ENCODE measurements around the gene UQCC3. TPM values are rescaled to one million over a fixed set of nuclear protein-coding genes. Genes with fewer than 3 reads are reported as not detected.

Gene UQCC3
- total and polyA plus RNA-seq, 2 of the 13 experiments (the other 11 are each of a cell fraction or from before 2014, with no cell fraction given): 7.7 to 16.0 TPM

GRCh38 chr11:62645946-62646824 lies 25.3 kb upstream of the UQCC3 start, which contains the start of gene GANAB (continued):
- TF ChIP-seq AHDC1 (CRISPR knock-in tag; IDR thresholded peaks at IDR 0.05; ENCODE audit: borderline replicate concordance) (peak; percentile 27; the same call in 1 of the 2 replicates), SMAD3 (CRISPR knock-in tag; IDR thresholded peaks at IDR 0.05) (no peak), MIXL1 (CRISPR knock-in tag; IDR thresholded peaks at IDR 0.05) (peak; percentile 18; the same call in 1 of the 2 replicates), DDIT3 (CRISPR knock-in tag; IDR thresholded peaks at IDR 0.05) (no peak), ZNF431 (CRISPR knock-in tag; IDR thresholded peaks at IDR 0.05; ENCODE audit: borderline replicate concordance, low read depth) (no peak), ZBTB3 (CRISPR knock-in tag; IDR thresholded peaks at IDR 0.05; ENCODE audit: borderline replicate concordance, low read depth) (no peak), ZFP37 (CRISPR knock-in tag; IDR thresholded peaks at IDR 0.05; ENCODE audit: borderline replicate concordance) (no peak), STAG1 (CRISPR knock-in tag; IDR thresholded peaks at IDR 0.05) (no peak), FOXO1 (CRISPR knock-in tag; IDR thresholded peaks at IDR 0.05) (peak; percentile 3; the same call in 1 of the 2 replicates), NFYC (CRISPR knock-in tag; IDR thresholded peaks at IDR 0.05) (peak; percentile 83), NFKB2 (CRISPR knock-in tag; IDR thresholded peaks at IDR 0.05; ENCODE audit: borderline replicate concordance) (peak; percentile 21; the same call in 1 of the 2 replicates), NFE2L2 (IDR thresholded peaks at IDR 0.05; ENCODE audit: low read length) (no peak)
- TF ChIP-seq, protein P1, sequence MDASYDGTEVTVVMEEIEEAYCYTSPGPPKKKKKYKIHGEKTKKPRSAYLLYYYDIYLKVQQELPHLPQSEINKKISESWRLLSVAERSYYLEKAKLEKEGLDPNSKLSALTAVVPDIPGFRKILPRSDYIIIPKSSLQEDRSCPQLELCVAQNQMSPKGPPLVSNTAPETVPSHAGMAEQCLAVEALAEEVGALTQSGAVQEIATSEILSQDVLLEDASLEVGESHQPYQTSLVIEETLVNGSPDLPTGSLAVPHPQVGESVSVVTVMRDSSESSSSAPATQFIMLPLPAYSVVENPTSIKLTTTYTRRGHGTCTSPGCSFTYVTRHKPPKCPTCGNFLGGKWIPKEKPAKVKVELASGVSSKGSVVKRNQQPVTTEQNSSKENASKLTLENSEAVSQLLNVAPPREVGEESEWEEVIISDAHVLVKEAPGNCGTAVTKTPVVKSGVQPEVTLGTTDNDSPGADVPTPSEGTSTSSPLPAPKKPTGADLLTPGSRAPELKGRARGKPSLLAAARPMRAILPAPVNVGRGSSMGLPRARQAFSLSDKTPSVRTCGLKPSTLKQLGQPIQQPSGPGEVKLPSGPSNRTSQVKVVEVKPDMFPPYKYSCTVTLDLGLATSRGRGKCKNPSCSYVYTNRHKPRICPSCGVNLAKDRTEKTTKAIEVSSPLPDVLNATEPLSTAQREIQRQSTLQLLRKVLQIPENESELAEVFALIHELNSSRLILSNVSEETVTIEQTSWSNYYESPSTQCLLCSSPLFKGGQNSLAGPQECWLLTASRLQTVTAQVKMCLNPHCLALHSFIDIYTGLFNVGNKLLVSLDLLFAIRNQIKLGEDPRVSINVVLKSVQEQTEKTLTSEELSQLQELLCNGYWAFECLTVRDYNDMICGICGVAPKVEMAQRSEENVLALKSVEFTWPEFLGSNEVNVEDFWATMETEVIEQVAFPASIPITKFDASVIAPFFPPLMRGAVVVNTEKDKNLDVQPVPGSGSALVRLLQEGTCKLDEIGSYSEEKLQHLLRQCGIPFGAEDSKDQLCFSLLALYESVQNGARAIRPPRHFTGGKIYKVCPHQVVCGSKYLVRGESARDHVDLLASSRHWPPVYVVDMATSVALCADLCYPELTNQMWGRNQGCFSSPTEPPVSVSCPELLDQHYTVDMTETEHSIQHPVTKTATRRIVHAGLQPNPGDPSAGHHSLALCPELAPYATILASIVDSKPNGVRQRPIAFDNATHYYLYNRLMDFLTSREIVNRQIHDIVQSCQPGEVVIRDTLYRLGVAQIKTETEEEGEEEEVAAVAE (CRISPR knock-in tag; IDR thresholded peaks at IDR 0.05; ENCODE audit: borderline replicate concordance): no peak; the same call in 1 of the 2 replicates
- TF ChIP-seq, protein P2, sequence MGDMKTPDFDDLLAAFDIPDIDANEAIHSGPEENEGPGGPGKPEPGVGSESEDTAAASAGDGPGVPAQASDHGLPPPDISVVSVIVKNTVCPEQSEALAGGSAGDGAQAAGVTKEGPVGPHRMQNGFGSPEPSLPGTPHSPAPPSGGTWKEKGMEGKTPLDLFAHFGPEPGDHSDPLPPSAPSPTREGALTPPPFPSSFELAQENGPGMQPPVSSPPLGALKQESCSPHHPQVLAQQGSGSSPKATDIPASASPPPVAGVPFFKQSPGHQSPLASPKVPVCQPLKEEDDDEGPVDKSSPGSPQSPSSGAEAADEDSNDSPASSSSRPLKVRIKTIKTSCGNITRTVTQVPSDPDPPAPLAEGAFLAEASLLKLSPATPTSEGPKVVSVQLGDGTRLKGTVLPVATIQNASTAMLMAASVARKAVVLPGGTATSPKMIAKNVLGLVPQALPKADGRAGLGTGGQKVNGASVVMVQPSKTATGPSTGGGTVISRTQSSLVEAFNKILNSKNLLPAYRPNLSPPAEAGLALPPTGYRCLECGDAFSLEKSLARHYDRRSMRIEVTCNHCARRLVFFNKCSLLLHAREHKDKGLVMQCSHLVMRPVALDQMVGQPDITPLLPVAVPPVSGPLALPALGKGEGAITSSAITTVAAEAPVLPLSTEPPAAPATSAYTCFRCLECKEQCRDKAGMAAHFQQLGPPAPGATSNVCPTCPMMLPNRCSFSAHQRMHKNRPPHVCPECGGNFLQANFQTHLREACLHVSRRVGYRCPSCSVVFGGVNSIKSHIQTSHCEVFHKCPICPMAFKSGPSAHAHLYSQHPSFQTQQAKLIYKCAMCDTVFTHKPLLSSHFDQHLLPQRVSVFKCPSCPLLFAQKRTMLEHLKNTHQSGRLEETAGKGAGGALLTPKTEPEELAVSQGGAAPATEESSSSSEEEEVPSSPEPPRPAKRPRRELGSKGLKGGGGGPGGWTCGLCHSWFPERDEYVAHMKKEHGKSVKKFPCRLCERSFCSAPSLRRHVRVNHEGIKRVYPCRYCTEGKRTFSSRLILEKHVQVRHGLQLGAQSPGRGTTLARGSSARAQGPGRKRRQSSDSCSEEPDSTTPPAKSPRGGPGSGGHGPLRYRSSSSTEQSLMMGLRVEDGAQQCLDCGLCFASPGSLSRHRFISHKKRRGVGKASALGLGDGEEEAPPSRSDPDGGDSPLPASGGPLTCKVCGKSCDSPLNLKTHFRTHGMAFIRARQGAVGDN (CRISPR knock-in tag; IDR thresholded peaks at IDR 0.05): peak; percentile 76
